ENCODE data around the gene ATP8A2.
"Not testable (repeated sequence)": the region's sequence is repeated elsewhere in the genome, so short reads cannot be mapped to it uniquely, and the experiment has no call there.

Gene ATP8A2

GRCh38 chr13:26071691-26072090 lies 699.9 kb downstream of the ATP8A2 start:
- no peak for DNase-seq (ENCODE audit: low read depth in 3 of 3)

- not testable (repeated sequence) for DNase-seq (ENCODE audit: low read depth in 3 of 3)
Measured at GRCh38 chr13:26072335-26072734, 700.6 kb downstream of the ATP8A2 start.

GRCh38 chr13:26074706-26075105 lies 702.9 kb downstream of the ATP8A2 start:
- DNase-seq (ENCODE audit: low read depth in 3 of 3): no peak
